Measurements from ENCODE around the gene MAGIX.

- TF ChIP-seq EP300 (IDR thresholded peaks at IDR 0.05; ENCODE audit: borderline replicate concordance) (no peak), RAD21 (IDR thresholded peaks at IDR 0.05; ENCODE audit: low read depth) (no peak), REST (IDR thresholded peaks at IDR 0.05; ENCODE audit: low read depth) (no peak), TAF1 (IDR thresholded peaks at IDR 0.05; ENCODE audit: low read depth) (no peak), TEAD4 (IDR thresholded peaks at IDR 0.05) (no peak), CEBPB (IDR thresholded peaks at IDR 0.05) (no peak), EGR1 (IDR thresholded peaks at IDR 0.05) (no peak), TCF12 (IDR thresholded peaks at IDR 0.05; ENCODE audit: low read depth) (no peak), ZBTB7A (IDR thresholded peaks at IDR 0.05; ENCODE audit: low read depth) (no peak)
These were observed at the start of gene MAGIX for GRCh38 chrX:49162620-49163019.

Data from Ishikawa (cell line).